GM19397 (cell line): ENCODE measurements around the gene TNFAIP1.
A peak's percentile ranks its signal among the peaks of the same experiment; 100 is the strongest.

Source experiments
- ATAC-seq: cut with Tn5 transposase; IDR thresholded peaks from one replicate; pipeline ENCODE4 v1.9.1; 2021; ENCODE audit warnings: mild to moderate bottlenecking, moderate library complexity; ENCODE audit not compliant: unreplicated experiment

TNFAIP1 gene

DNA sequence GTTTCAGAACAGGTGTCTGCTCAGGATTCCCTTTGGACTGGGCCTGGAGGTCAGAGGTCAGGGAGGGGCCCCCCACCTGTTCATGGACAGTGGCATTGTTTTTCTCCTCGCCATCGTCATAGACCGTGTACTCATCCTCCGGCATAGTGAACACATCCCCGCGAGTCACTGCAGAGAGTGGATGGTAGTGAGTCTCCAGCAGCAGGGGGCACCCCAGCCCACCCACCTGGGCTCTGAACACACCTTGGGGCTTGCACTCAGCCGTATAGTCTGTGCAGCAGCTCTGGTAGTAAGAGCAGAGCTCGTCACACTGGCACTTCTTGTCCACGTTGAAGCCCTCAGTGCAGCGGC is 34.1 kb downstream of the TNFAIP1 start:
- ATAC-seq = no peak

DNA sequence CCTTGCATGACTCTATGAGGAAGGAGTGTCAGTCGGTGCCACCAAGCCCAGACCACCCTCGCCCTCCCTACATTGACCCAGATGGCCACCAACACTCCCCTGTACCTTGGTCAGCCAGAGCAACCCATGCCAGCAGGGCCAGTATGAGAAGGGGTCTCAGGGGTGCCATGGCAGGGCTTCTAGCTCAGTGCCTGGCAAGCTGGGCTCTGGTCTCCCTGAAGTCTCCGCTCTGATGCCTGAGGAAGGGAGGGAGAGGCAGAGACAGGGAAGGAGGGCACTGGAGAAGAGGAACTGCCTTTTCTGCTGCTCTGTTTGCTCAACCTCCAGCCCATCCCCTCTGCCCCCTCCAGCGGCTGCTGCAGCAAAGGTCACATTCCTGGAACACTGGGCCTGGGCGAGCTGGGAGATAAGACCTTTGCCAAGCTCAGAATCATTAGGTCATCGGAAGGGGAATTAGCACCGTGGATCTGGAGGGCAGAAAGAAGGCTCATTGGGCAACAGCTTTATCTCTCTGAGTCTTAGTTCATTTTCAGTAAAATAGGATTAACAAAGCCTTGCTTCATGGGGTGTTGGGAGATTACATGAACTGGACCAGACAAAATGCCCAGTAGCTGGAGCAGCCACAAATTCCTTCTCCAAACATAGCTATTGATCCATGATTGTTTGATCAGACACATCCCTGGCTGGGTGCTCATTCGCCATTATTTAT is 34.6 kb downstream of the TNFAIP1 start, which contains the start of gene VTN:
TSS of gene VTN (minus strand) at position 273 of the 709 bp plus-strand sequence. CDS start at position 169, 104 bp downstream.
- ATAC-seq = no peak

DNA sequence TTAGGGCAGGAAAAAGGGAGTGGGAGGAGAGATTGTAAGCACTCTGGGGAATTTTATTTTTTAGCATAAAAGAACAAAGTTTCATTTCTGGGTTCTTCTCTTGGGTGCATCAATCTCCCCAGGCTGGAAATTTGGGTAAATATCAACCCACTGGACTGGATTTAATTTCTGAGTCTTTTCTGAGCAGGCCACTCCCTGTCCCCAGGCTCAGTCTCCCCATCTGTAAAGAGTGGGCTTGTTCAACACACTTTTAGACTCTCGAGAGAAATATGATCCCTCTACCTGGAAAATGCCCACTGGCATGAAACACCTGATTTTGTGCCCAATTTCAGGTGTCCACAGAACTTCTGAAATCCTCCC is 35.2 kb downstream of the TNFAIP1 start:
- ATAC-seq = no peak

DNA sequence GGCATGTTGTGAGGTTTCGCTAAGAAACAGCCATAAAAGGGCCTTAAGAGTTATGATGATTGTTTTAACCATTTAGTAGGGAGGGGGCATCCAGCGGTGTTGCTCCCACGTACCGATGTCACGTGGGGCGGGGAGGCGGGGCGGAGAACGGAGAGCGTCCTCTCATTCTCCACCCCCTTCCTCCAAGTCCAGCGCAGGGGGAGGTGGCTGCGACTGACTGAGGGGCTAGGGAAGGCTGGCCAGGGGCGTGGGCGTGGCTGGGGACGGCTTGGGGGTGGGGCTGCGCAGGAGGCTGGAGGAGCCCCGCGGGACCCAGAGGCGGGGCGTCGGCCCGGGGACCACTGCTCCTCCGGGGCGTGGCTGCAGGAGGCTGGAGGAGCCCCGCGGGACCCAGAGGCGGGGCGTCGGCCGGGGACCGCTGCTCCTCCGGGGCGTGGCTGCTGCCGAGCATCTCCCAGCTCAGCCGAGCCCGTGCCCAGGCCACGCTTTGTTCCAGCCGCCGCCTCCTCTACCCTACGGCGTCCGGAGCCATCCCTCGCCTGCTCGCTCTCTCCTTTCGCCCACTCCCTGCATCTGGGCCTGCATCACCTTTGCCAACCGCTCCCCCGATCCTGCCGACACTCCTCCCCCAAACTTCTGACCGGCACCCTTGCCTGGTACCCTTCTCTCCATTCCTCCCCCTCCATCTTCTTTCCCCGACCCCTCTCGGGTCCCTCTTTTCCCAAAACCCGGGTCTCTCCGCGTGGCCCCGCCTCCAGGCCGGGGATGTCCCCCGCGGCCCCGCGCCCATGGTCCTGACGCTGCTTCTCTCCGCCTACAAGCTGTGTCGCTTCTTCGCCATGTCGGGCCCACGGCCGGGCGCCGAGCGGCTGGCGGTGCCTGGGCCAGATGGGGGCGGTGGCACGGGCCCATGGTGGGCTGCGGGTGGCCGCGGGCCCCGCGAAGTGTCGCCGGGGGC is 36.0 kb downstream of the TNFAIP1 start, which contains the start of gene SARM1:
TSS of gene SARM1 (plus strand) at position 450 of the 958 bp plus-strand sequence. CDS start at position 789, 339 bp downstream.
- ATAC-seq = peak; percentile 90

DNA sequence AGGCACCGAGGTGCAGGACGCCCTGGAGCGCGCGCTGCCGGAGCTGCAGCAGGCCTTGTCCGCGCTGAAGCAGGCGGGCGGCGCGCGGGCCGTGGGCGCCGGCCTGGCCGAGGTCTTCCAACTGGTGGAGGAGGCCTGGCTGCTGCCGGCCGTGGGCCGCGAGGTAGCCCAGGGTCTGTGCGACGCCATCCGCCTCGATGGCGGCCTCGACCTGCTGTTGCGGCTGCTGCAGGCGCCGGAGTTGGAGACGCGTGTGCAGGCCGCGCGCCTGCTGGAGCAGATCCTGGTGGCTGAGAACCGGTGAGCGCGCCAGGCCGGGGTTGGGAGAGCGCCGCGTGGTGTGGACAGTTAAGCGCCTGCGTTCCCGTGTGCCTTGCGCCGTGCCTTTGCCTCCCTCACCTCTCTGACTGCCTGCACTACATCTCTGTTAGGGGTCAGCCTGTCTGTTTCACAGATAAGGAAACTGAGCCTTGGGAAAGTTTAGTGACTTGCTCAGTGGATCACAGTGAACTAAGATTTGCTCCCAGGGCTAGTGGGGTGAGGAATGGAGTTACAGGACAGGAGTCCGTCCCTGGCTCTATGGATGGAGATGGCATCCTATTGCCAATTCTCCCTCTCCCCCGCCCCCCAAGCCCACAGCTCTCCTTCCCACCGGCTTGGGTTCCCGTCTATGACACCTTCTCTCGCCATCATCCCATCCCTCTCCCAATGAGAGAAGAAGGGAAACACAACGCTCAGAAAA is 36.8 kb downstream of the TNFAIP1 start:
- ATAC-seq = peak; percentile 9

DNA sequence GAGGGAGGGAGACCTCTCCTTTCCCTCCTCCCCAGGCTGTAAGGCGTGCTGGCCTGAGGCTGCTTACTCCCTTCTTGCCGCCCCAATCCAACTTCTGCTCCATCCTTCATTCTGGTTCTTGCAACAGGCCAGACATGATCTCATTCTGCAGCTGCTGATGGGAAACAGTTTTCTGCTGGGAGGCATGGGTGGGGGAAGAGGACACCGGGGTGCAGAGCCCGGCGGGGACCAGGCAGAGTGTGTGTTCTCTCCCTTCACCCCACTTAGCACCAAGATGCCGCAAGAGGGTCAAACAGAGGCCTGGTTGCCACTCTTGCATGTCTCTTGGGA is 37.3 kb downstream of the TNFAIP1 start:
- ATAC-seq = no peak

DNA sequence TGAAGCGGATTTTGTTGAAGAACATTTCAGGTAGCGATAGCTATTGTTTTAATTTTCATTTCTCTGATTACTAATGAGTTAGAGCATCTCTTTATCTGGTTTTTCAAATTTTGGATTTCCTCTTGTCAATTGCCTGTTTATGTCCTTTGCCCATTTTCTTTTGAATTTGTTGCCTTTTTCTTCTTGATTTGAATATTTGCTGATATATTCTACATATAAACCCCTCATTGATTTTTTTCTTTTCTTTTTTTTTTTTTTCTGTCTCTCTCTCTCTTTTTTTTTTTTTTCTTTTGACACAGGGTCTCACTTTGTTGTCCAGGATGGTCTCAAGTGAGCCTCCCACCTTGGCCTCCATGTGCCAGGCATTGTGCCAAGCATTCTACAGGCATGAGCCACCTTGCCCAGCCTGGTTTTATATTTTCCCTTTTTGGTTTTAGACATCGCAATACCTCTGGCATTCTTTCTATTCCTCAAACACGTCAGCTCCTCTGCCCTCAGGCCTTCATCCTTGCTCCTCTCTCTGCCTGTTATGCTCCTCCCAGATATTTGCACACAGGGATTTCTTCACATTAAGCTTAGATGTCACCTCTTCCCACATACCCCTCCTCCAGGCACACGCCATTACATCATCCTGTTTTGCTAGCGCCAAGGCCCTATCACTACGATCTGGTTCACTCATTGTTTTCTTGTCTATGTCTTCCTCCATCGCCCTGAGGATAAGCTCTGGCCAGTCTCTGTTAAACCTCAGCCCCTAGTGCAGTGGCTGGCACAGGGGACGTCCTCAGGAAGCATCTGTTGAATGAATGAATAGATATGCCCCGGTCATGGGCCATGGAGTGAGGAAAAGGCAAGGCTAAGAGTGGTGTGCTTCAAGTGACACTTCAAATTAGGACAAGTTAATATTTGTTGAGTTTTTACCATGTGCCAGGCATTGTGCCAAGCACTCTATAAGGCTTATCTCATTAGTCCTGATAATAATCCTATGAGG is 44.5 kb downstream of the TNFAIP1 start:
- no peak for ATAC-seq

DNA sequence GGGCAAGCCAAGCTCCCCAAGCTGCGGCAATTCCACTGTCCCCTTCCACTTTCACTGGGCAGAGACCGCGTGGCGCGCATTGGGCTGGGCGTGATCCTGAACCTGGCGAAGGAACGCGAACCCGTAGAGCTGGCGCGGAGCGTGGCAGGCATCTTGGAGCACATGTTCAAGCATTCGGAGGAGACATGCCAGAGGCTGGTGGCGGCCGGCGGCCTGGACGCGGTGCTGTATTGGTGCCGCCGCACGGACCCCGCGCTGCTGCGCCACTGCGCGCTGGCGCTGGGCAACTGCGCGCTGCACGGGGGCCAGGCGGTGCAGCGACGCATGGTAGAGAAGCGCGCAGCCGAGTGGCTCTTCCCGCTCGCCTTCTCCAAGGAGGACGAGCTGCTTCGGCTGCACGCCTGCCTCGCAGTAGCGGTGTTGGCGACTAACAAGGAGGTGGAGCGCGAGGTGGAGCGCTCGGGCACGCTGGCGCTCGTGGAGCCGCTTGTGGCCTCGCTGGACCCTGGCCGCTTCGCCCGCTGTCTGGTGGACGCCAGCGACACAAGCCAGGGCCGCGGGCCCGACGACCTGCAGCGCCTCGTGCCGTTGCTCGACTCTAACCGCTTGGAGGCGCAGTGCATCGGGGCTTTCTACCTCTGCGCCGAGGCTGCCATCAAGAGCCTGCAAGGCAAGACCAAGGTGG is 45.7 kb downstream of the TNFAIP1 start:
- no peak for ATAC-seq

DNA sequence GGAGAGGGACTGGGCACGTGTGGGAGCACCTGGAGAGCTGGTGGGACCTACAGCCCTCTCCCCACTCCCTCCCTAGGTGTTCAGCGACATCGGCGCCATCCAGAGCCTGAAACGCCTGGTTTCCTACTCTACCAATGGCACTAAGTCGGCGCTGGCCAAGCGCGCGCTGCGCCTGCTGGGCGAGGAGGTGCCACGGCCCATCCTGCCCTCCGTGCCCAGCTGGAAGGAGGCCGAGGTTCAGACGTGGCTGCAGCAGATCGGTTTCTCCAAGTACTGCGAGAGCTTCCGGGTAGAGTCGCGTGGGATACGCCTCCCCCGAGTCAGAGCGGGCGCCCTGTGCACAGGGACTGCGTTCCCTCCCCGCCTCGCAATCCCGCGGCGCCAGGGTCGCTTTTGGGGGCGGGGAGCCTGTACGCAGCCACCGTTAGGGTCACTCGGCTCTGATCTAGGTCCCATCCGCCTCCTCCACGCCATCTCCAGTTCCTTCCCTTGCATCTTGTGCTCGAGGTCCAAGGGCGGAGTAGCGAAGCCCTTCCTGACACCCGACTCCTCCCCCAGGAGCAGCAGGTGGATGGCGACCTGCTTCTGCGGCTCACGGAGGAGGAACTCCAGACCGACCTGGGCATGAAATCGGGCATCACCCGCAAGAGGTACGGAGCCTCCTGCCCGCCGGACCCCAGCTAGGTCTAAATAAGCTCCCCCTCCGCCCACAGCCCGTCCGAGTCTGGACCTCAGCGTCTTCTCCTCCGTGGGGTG is 48.9 kb downstream of the TNFAIP1 start:
- peak; percentile 60 for ATAC-seq

DNA sequence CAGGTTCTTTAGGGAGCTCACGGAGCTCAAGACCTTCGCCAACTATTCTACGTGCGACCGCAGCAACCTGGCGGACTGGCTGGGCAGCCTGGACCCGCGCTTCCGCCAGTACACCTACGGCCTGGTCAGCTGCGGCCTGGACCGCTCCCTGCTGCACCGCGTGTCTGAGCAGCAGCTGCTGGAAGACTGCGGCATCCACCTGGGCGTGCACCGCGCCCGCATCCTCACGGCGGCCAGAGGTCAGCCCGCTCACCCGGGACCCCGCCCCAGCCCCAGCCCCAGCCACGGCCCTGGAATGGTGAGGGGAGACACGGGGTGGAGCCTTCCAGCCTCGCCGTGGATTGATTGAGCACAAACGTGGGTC is 49.5 kb downstream of the TNFAIP1 start:
- ATAC-seq = peak; percentile 12

DNA sequence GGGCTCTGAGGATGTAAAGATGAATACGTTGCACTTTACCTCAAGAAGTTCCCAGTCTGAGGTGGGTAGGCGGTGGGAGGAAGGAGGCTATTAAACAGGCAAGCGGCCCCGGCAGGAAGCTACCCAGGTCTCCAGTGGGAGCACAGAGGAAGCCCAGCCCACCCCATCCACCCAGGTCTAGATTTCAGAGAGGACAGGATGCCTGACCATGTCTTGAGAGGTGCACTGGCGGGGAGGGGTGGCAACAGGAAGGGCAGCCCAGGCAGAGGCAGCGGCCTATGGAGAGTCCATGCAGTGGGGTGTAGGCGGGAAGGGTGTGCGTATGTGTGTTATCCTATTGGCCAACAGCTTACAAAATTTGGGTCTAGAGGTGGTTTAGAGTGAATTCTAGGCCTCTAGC is 49.8 kb downstream of the TNFAIP1 start:
- ATAC-seq = no peak

DNA sequence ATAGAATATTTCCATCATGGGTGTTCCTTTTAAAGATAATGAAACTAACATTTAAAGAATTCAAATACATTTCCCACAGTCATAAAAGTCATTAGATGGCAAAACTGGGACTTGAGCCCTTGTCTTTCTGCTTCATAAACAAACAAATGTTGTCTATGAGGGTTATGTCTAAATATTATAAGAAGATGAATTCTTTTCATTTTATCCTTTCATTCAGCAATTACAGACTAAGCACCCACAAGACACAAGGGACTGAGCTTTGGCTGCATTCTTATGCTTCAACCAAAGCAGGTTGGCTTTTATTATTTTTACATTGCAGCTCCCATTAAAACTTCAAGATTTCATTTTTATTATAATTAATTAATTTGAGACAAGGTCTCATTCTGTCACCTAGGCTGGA is 50.8 kb downstream of the TNFAIP1 start:
- ATAC-seq = no peak

DNA sequence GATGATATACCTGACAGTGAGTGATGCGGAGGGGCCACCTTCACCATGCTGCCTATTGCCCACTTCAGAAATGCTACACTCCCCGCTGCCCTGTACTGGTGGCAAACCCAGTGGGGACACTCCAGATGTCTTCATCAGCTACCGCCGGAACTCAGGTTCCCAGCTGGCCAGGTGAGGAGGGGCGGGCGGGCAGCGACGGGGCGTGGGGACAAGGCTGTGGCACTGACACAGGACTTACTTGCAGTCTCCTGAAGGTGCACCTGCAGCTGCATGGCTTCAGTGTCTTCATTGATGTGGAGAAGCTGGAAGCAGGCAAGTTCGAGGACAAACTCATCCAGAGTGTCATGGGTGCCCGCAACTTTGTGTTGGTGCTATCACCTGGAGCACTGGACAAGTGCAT is 52.5 kb downstream of the TNFAIP1 start:
- ATAC-seq = no peak

DNA sequence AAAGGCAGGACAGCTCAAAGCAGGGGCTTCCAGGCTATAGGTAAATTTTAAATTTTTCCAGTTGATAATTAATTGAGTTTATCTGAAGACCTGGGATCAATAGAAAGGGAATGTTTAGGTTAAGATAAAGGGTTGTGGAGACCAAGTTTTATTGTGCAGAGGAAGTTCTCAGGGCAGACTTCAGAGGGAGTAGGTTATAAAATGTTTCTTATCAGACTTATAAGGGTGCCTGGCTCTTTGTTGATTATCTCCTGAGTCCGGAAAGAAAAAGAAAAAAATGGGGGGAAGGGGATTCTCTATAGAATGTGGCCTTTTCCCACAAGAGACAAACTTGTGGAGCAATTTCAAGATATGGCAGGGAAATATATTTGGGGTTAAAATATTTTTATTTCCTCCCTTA is 54.6 kb downstream of the TNFAIP1 start:
- no peak for ATAC-seq

DNA sequence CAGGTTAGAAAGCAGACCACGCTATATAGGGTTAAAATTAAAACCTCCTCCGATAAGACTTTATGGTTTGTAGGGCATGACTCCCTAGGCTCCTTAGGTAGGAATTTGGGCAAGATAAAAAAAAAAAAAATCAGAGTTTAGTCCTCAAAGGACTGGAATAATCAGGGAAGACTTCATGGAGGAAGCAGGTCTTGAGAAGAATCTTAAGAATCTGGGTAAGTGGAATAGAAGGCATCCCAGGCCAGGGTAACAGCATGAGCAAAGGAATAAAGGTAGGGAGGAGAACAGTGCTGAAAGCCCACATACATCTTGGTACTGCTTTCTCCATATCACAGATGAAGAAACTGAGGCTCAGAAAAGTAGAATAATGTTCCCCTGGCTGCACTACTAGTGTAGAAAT is 55.0 kb downstream of the TNFAIP1 start:
- ATAC-seq = no peak

DNA sequence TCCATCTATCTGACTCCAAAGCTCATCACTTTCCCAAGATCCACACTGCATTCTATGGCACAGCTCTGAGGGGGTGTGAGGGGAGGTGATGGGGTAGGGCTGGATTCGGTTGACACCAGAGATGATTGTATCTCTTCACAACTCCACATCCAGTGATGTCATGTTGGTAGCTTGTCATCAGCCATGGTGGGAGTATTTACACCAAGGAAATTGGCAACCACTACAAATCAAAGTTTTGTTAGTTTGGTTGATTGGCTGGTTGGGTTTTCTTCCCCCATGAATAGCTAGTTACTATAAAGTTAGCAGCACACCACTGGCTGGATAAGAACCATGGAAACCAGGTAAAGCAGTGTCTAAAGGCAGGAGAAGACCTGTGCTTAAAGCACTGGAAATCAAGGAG is 55.4 kb downstream of the TNFAIP1 start:
- ATAC-seq = no peak

DNA sequence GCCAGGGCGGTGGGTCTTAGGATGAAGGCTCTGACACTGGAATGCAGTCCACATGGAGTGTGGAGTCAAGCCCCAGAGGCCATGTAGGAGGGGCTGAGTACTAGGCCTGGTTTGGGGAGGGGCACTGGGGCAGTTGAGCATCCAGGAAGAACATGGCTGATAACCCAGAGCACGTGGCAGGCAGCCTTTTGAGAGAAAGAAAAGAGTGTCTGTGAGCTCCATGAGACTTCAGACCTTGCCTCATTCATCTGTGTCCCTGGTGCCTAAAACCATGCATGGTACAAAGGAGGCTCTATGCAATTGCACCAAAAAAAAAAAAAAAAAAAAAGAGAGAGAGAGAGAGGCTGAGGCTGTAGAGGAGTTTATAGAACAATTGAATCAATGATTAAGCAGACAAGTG is 55.8 kb downstream of the TNFAIP1 start:
- ATAC-seq = no peak

DNA sequence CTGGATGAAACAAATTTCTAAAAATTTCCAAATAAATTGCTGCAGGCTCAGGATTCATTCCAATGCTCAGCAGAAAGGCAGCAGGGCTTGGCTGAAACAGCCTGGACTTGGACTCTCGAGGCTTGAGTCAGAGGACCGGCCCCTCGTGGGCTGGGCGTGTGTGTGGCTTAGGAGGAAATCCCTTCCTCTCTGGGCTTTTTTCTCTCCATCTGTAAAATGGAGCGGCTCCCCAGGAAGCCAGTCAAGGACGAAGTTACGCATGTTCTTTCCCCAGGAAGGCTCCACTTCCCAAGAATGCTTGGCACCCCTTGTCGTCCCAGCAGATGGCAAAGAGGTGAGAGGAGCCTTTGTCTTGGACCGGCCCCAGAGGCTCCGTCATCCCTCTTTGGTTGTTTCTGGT is 56.9 kb downstream of the TNFAIP1 start:
- no peak for ATAC-seq
